Smooth muscle cell of the umbilical artery (primary cell): Measurements from ENCODE around the gene SLC10A1. TPM values are rescaled to one million over a fixed set of nuclear protein-coding genes. Genes with fewer than 3 reads are reported as not detected.

Experiments
- total RNA-seq: library from RNA; depleted of rRNA; stranded (reverse); fragments of >200 nt; gene quantifications from 2 replicates; pipeline ENCODE4 v1.2.3, GENCODE V29; 2014

SLC10A1 gene
- total RNA-seq: not detected in 2 replicates

DNA sequence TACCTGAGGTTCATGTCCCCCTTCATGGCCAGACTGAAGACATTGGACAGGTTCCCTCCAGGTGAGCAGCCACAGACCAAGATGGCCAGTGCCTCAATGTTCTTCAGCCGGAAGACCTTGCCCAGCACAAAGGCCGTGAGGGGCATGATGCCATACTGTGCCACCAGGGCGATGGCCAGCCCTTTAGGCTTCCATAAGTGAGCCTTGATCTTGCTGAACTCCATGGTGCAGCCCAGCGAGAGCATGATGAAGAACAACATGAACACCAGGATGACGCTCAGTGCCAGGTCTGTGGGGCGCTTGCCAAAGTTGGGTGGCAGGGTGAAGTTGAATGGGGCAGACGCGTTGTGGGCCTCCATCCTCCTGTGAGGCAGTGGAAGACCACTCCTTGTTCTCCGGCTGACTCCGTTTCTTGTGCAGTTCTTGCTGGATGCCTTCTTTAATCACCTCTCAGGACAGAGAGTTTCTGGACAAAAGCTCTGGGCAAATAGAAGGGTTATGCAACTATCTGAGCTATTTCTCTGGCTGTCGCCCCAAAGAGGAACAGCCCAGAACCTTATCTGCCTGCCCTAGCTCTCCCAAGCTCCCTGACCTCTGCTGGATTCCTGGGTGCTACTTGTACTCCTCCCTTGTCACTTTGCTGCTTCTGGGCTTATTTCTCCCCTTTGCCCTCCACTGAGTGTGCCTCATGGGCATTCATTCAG, at the start of gene SLC10A1:
TSS of gene SLC10A1 (minus strand) at position 445 of the 704 bp plus-strand sequence. CDS start at position 359, 86 bp downstream.

GRCh38 chr14:69766984-69767368, 30.1 kb downstream of the SLC10A1 start, which contains the start of gene SRSF5:
TSS of gene SRSF5 (plus strand) at chr14:69767142. CDS start at chr14:69768157, 1,015 bp downstream.

Other genes with a start within 250 kb of the SLC10A1 start
- not detected in 2 replicates for gene CCDC177, start 222.4 kb downstream of the SLC10A1 start, total RNA-seq
- 16.4 and 17.8 TPM in 2 replicates for gene SUSD6, start 185.6 kb downstream of the SLC10A1 start, total RNA-seq
- 155 and 239 TPM in 2 replicates for gene SRSF5, start 30.1 kb downstream of the SLC10A1 start, total RNA-seq
- gene SMOC1, start 82.2 kb upstream of the SLC10A1 start, total RNA-seq: not detected in 2 replicates